ENCODE data around the gene ZNF423.

The ZNF423 gene

GRCh38 chr16:49658531-49658930, 197.4 kb downstream of the ZNF423 start:
- no peak for DNase-seq (ENCODE audit: extremely low read depth, insufficient read length)
- H3K36me3 ChIP-seq (ENCODE audit: control insufficient read depth, insufficient read depth, low read length) = no peaks in the 10 kb centered on the region
- H3K4me3 ChIP-seq (replicated peaks; ENCODE audit: low read depth, low read length) = no peak overlapping the region
- peaks cover 5% of the 10 kb centered on the region for H3K27me3 ChIP-seq (replicated peaks; ENCODE audit: control insufficient read depth, insufficient read depth, low read length)
- no peak for TF ChIP-seq CTCF (IDR thresholded peaks at IDR 0.05; ENCODE audit: insufficient read depth, low read length, poor library complexity, severe bottlenecking)

DNA sequence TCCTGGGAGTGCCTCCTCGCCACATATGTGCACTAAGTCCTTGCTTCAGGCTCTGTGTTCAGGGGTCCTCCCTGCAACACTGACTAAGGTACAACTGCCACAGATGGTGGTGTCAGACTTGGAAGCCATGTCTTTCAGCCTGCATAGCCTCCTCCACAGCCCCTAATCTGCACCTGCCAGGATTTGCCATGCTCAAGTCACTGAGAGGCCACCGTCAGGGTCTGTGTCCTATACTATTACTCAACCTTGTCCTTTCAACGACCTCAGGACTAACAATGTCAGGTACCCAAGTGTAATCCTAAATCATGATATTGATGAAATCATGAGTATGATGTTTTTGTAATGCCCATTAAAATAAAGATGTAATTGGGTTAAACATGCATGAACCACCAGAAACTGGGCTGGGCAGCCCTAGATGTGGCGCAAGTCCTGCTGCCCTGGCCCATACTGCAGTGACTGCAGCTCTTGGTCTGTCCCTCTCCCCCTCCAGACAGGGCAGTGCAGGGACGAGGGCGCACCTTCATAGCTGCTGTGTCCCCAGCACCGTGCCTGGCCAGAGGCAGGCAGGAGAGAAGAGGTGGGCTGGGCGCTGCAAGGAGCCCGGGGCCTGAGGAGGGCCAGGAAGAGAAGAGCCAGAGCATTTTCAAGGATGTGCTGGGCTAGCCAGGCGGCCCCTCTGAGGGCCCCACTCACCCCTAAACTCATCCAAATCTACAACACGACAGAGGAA, 198.0 kb downstream of the ZNF423 start:
- Histone ChIP-seq H3K27me3 (replicated peaks; ENCODE audit: control insufficient read depth, insufficient read depth, low read length) (peaks cover 5% of the 10 kb centered on the region), H3K36me3 (ENCODE audit: control insufficient read depth, insufficient read depth, low read length) (no peaks in the 10 kb centered on the region), H3K4me3 (replicated peaks; ENCODE audit: low read depth, low read length) (no peak overlapping the region)
- TF ChIP-seq CTCF (IDR thresholded peaks at IDR 0.05; ENCODE audit: insufficient read depth, low read length, poor library complexity, severe bottlenecking) = no peak
- no peak for DNase-seq (ENCODE audit: extremely low read depth, insufficient read length)

DNA sequence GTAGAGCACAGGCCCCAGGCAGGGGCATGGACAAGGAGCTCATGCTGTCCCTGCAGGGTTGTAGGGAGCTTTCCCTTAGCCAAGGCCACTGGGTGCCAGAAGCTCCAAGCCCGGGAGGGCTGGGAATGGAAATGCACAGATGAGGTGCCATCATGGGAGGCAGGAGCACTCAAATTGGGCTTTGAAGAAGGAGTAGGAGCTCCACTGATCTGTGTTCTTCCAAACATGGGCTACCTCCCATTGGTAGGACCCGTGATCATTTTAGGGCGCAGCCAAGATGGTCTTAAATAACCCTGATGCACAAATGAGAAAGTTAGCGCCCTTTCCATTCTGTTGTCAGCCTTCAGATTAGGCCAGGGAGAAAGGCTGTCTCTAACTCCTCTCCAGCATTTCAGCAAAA, 201.5 kb downstream of the ZNF423 start:
- no peaks in the 10 kb centered on the region for H3K36me3 ChIP-seq (ENCODE audit: control insufficient read depth, insufficient read depth, low read length)
- no peak for TF ChIP-seq CTCF (IDR thresholded peaks at IDR 0.05; ENCODE audit: insufficient read depth, low read length, poor library complexity, severe bottlenecking)
- H3K4me3 ChIP-seq (replicated peaks; ENCODE audit: low read depth, low read length) = no peak overlapping the region

DNA sequence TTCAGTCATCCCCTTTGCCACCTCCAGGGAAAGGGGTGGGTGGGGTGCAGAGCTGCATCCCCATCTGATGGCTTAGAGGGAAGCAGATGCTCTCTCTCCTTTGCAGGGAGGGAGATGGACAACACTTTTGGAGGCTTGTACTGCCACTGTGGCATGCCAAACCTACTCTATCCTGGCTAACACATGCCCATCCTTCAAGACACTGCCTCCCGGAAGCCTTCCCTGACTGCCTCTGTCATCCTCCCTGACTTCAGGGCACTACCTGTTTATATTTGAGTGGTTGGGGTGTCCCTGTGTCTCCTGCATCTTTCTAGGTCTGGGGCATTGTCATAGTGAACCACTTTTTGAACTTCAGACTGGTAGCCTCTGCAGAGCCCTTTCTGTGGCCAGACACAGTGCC, 202.3 kb downstream of the ZNF423 start:
- H3K27me3 ChIP-seq (replicated peaks; ENCODE audit: control insufficient read depth, insufficient read depth, low read length) = peaks cover 2% of the 10 kb centered on the region; the same call in 1 of the 2 replicates
- no peak for TF ChIP-seq CTCF (IDR thresholded peaks at IDR 0.05; ENCODE audit: insufficient read depth, low read length, poor library complexity, severe bottlenecking)
- H3K4me3 ChIP-seq (replicated peaks; ENCODE audit: low read depth, low read length) = no peak overlapping the region
- DNase-seq (ENCODE audit: extremely low read depth, insufficient read length) = no peak
- no peaks in the 10 kb centered on the region for H3K36me3 ChIP-seq (ENCODE audit: control insufficient read depth, insufficient read depth, low read length)

More for the DNA sequence above, 201.5 kb downstream of the ZNF423 start:
- no peak for DNase-seq (ENCODE audit: extremely low read depth, insufficient read length)
- peaks cover 2% of the 10 kb centered on the region; the same call in 1 of the 2 replicates for H3K27me3 ChIP-seq (replicated peaks; ENCODE audit: control insufficient read depth, insufficient read depth, low read length)

DNA sequence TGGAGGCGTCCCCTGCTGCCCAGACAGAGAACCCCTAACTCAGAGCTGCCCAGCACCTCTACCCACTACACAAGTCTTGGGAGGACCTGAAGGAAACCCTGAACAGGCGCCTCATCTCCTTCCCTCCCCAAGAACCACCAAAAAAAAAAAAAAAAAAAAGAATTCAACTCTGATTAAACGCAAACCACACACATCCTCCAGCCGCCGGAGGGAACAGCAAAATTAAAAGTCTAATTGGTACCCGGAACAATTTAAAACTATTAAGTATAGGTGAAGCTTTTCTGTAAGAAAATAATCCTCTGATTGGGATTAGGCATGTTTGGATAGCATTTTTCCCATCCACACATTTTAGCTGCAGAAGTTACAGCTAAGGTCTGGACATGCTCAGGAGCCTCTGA, 202.7 kb downstream of the ZNF423 start:
- no peak for DNase-seq (ENCODE audit: extremely low read depth, insufficient read length)
- TF ChIP-seq CTCF (IDR thresholded peaks at IDR 0.05; ENCODE audit: insufficient read depth, low read length, poor library complexity, severe bottlenecking) = no peak
- H3K4me3 ChIP-seq (replicated peaks; ENCODE audit: low read depth, low read length) = no peak overlapping the region

More for the DNA sequence above, 202.7 kb downstream of the ZNF423 start:
- Histone ChIP-seq H3K36me3 (ENCODE audit: control insufficient read depth, insufficient read depth, low read length) (no peaks in the 10 kb centered on the region), H3K27me3 (replicated peaks; ENCODE audit: control insufficient read depth, insufficient read depth, low read length) (peaks cover 2% of the 10 kb centered on the region; the same call in 1 of the 2 replicates)
